Esophagus squamous epithelium (tissue), 5 donors: ENCODE measurements around the gene IRF3. TPM values are rescaled to one million over a fixed set of nuclear protein-coding genes. Genes with fewer than 3 reads are reported as not detected.
"Not testable (repeated sequence)": the region's sequence is repeated elsewhere in the genome, so short reads cannot be mapped to it uniquely, and the experiment has no call there.

Source experiments
- DNase-seq: peaks from one replicate; lab custom pipeline; 2025; lab: John Stamatoyannopoulos, UW
- H3K27ac ChIP-seq, 4 donors: fragments of 200-600 bp; sonication (generic); one replicate each; pipeline ENCODE4 v1.5.1; 2016 to 2019; ENCODE audit warnings: mild to moderate bottlenecking in 1 of 4
- H3K27me3 ChIP-seq, 4 donors: fragments of 200-600 bp; sonication (generic); 1 replicate in 3 of 4; 2 replicates in 1 of 4; pipeline versions ENCODE4 v1.5.1 to v1.6.0; 2017 to 2021; ENCODE audit warnings: antibody characterized with exemption in 1 of 4
- H3K36me3 ChIP-seq, 3 donors: fragments of 200-600 bp; sonication (generic); one replicate each; pipeline ENCODE4 v1.5.1; 2016 to 2019
- H3K4me1 ChIP-seq, 3 donors: fragments of 200-600 bp; sonication (generic); one replicate each; pipeline ENCODE4 v1.5.1; 2017 to 2019
- H3K4me3 ChIP-seq, 4 donors: fragments of 200-600 bp; sonication (generic); 1 replicate in 3 of 4; 2 replicates in 1 of 4; pipeline ENCODE4 v1.5.1; 2016 to 2019; ENCODE audit warnings: mild to moderate bottlenecking in 2 of 4, moderate library complexity in 1 of 4
- H3K9me3 ChIP-seq, 3 donors: fragments of 200-600 bp; sonication (generic); one replicate each; pipeline ENCODE4 v1.5.1; 2016 to 2019
- POLR2A ChIP-seq, 4 donors: fragments of 450-650 bp; IDR thresholded peaks; one replicate each; pipeline ENCODE4 v1.6.1; 2017; ENCODE audit warnings: antibody characterized with exemption in 4 of 4, mild to moderate bottlenecking in 4 of 4, moderate library complexity in 3 of 4
- WGBS, 2 donors: methylation state at CpG; one replicate each; pipeline ENCODE4 v1.1.5; 2018; 5-methylcytosine and 5-hydroxymethylcytosine counted together
- intact Hi-C: fragments of 100-400 bp; cut with DNase I; formaldehyde crosslinking; loops from one replicate; pipeline ENCODE4 v1.15.0; 2022
- total RNA-seq, 4 donors: library from RNA; depleted of rRNA; stranded (reverse); fragments of >200 nt; gene quantifications; one replicate each; pipeline ENCODE4 v1.1.0, GENCODE V29; 2016
- TF ChIP-seq, protein P1 (sequence below), 6 experiments: fragments of 450-650 bp in 4 of 6; fragments of 200-600 bp in 2 of 6; sonication (generic) in 2 of 6; IDR thresholded peaks; one replicate each; pipeline ENCODE4 v1.5.1; 2016 to 2019; ENCODE audit warnings: antibody characterized with exemption in 6 of 6, mild to moderate bottlenecking in 4 of 6, moderate library complexity in 4 of 6
- donor health status: DM: yes; HTN: yes; CAD: no.

The IRF3 gene
- total RNA-seq, 4 donors from 2014 or later, result 33.5 to 69.1 (median 49.4) TPM

- intact Hi-C loops, result no loop called here
- Histone ChIP-seq H3K27me3 (no peaks in the 10 kb centered on the region), H3K4me3 (no peak overlapping the region), H3K27ac (peak overlapping the region in 2 of 4 donors; percentile 46 to 61), H3K4me1 (peaks cover 26 to 70% (median 38%) of the 10 kb centered on the region in 3 donors), H3K36me3 (no peaks in the 10 kb centered on the region), H3K9me3 (no peaks in the 10 kb centered on the region)
- TF ChIP-seq, protein P1, sequence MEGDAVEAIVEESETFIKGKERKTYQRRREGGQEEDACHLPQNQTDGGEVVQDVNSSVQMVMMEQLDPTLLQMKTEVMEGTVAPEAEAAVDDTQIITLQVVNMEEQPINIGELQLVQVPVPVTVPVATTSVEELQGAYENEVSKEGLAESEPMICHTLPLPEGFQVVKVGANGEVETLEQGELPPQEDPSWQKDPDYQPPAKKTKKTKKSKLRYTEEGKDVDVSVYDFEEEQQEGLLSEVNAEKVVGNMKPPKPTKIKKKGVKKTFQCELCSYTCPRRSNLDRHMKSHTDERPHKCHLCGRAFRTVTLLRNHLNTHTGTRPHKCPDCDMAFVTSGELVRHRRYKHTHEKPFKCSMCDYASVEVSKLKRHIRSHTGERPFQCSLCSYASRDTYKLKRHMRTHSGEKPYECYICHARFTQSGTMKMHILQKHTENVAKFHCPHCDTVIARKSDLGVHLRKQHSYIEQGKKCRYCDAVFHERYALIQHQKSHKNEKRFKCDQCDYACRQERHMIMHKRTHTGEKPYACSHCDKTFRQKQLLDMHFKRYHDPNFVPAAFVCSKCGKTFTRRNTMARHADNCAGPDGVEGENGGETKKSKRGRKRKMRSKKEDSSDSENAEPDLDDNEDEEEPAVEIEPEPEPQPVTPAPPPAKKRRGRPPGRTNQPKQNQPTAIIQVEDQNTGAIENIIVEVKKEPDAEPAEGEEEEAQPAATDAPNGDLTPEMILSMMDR (IDR thresholded peaks at IDR 0.05), result no peak
- no peak for TF ChIP-seq POLR2A (IDR thresholded peaks at IDR 0.05)
- WGBS, 2 donors, result 65 to 73% methylated on average over 20 to 23 of the region's 30 CpGs
- no peak for DNase-seq
These were observed 29.3 kb downstream of the IRF3 start for GRCh38 chr19:49636233-49636932.

GRCh38 chr19:49635530-49636232, 30.0 kb downstream of the IRF3 start:
- no peak overlapping the region for H3K4me3 ChIP-seq
- TF ChIP-seq, protein P1 (IDR thresholded peaks at IDR 0.05), result peak in 3 of 6 experiments; percentile 8 to 35 (median 10)
- no peak for TF ChIP-seq POLR2A (IDR thresholded peaks at IDR 0.05)
- no peaks in the 10 kb centered on the region for H3K36me3 ChIP-seq
- intact Hi-C loops, result no loop called here
- 39 to 40% methylated on average over 9 to 12 of the region's 24 CpGs for WGBS, 2 donors
- peaks cover 24 to 70% (median 41%) of the 10 kb centered on the region in 3 donors for H3K4me1 ChIP-seq
- H3K27me3 ChIP-seq, result no peaks in the 10 kb centered on the region
- H3K9me3 ChIP-seq, result no peaks in the 10 kb centered on the region
- no peak for DNase-seq
- peak overlapping the region in 3 of 4 donors; percentile 36 to 61 (median 46) for H3K27ac ChIP-seq

GRCh38 chr19:49633273-49633672, 32.4 kb downstream of the IRF3 start:
- H3K4me1 ChIP-seq, result peaks cover 18 to 57% (median 29%) of the 10 kb centered on the region in 3 donors
- H3K27ac ChIP-seq, H3K4me3 ChIP-seq, H3K9me3 ChIP-seq, H3K27me3 ChIP-seq, intact Hi-C loops, H3K36me3 ChIP-seq, DNase-seq: not testable (repeated sequence)
- WGBS, 2 donors, result 64 to 76% methylated on average over 6 to 7 of the region's 9 CpGs

DNA sequence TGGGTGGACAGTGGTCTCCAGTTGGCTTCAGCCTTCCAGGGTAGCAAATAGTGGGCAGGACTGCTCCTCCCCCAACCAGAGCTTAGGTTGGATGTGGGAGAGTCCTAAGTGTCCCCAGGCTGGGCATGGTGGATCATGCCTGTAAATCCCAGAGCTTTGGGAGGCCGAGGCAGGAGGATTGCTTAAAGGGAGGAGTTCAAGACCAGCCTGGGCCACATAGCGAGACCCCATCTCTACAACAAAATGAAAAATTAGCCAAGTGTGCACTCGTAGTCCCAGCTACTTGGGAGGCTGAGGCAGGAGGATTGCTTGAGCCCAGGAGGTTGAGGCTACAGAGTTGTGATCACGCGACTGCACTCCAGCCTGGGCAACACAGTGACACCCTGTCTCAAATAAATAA, 33.1 kb downstream of the IRF3 start:
- H3K27ac ChIP-seq, result no peak overlapping the region
- peaks cover 0 to 9% (median 0%) of the 10 kb centered on the region in 3 donors for H3K36me3 ChIP-seq
- peaks cover 14 to 50% (median 22%) of the 10 kb centered on the region in 3 donors for H3K4me1 ChIP-seq
- H3K9me3 ChIP-seq, result no peaks in the 10 kb centered on the region
- no peak for DNase-seq
- WGBS, 2 donors, result 89 to 96% methylated on average over 4 to 5 of the region's 5 CpGs
- intact Hi-C loops, result no loop called here
- TF ChIP-seq, protein P1 (IDR thresholded peaks at IDR 0.05), result no peak
- no peak for TF ChIP-seq POLR2A (IDR thresholded peaks at IDR 0.05)
- H3K4me3 ChIP-seq, result no peak overlapping the region
- no peaks in the 10 kb centered on the region for H3K27me3 ChIP-seq

DNA sequence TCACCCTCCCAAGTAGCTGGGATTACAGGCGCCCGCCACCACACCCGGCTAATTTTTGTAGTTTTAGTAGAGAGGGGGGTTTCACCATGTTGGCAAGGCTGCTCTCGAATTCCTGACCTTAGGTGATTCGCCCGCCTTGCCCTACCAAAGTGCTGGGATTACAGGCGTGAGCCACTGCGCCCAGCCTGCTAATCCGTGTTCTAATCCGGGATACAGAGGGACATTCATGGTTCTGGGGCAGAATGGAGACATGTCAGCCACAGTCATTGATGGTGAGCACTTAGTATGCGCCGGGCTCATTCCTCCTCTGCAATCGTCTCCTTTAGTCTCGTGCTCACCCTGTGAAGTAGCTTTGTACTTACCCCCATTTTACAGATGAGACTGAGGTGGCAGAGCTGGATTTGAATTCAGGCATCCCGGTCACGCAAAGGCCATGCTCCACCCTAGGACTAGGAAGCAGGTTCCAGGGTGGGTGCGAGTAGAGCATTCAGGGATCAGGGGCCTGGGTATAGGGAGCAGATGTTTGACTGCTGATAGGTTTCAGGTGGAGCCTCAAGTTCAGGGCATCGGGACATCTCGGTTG, 34.0 kb downstream of the IRF3 start:
- Histone ChIP-seq H3K36me3 (peaks cover 0 to 17% (median 0%) of the 10 kb centered on the region in 3 donors), H3K4me1 (peaks cover 14 to 41% (median 19%) of the 10 kb centered on the region in 3 donors), H3K9me3 (no peaks in the 10 kb centered on the region), H3K27ac (peak overlapping the region in 1 of 4 donors; percentile 2), H3K27me3 (no peaks in the 10 kb centered on the region), H3K4me3 (no peak overlapping the region)
- intact Hi-C loops, result no loop called here
- WGBS, 2 donors, result 74 to 89% methylated on average over 18 to 19 of the region's 19 CpGs
- TF ChIP-seq, protein P1 (IDR thresholded peaks at IDR 0.05), result no peak
- no peak for TF ChIP-seq POLR2A (IDR thresholded peaks at IDR 0.05)
- no peak for DNase-seq
